Aorta (tissue), 5 donors: Measurements from ENCODE around the gene ZNF423. TPM values are rescaled to one million over a fixed set of nuclear protein-coding genes. Genes with fewer than 3 reads are reported as not detected.

Source experiments
- ATAC-seq: fragments of 200-7000 bp; cut with Tn5 transposase; one replicate; pipeline ENCODE4 v1.9.1; 2022; ENCODE audit warnings: moderate library complexity; ENCODE audit not compliant: low FRiP score
- DNase-seq, 2 donors: peaks; one replicate each; pipeline ENCODE4 v3.0.0-alpha.2; 2020
- H3K27ac ChIP-seq, 2 donors: one replicate each; pipeline ENCODE4 v1.5.1; 2013; ENCODE audit warnings: low read length in 2 of 2, mild to moderate bottlenecking in 2 of 2, moderate library complexity in 2 of 2, control low read depth in 1 of 2, inconsistent platforms in 1 of 2, low read depth in 1 of 2
- H3K27me3 ChIP-seq, 2 donors: one replicate each; pipeline ENCODE4 v1.6.1; 2013; ENCODE audit warnings: control low read depth in 1 of 2, low read length in 1 of 2, mild to moderate bottlenecking in 1 of 2, moderate library complexity in 1 of 2; ENCODE audit not compliant: insufficient read depth in 2 of 2, control insufficient read depth in 1 of 2
- H3K36me3 ChIP-seq, 2 donors: one replicate each; pipeline ENCODE4 v1.6.1; 2013; ENCODE audit warnings: control low read depth in 1 of 2, low read length in 1 of 2, mild to moderate bottlenecking in 1 of 2; ENCODE audit not compliant: insufficient read depth in 2 of 2, control insufficient read depth in 1 of 2
- H3K4me1 ChIP-seq, 2 donors: one replicate each; pipeline ENCODE4 v1.6.1; 2013; ENCODE audit warnings: low read length in 2 of 2, control low read depth in 1 of 2, mild to moderate bottlenecking in 1 of 2, moderate library complexity in 1 of 2; ENCODE audit not compliant: insufficient read depth in 2 of 2, control insufficient read depth in 1 of 2
- H3K4me3 ChIP-seq, 2 donors: one replicate each; pipeline ENCODE4 v1.5.1; 2013; ENCODE audit warnings: low read length in 2 of 2, control low read depth in 1 of 2, mild to moderate bottlenecking in 1 of 2
- H3K9me3 ChIP-seq: one replicate; pipeline ENCODE4 v1.6.1; 2013; ENCODE audit warnings: mild to moderate bottlenecking, low read length; ENCODE audit not compliant: control insufficient read depth
- WGBS, 2 donors: extraction: QIAGEN DNeasy Blood & Tissue Kit; methylation state at CpG; one replicate each; pipeline ENCODE4 v1.1.7; 2013; 5-methylcytosine and 5-hydroxymethylcytosine counted together
- intact Hi-C, 2 donors: fragments of 100-400 bp; cut with DNase I; formaldehyde crosslinking; loops; one replicate each; pipeline versions ENCODE4 v1.14.2 to v1.15.0; 2022
- polyA plus RNA-seq, 2 donors: library from polyadenylated mRNA; stranded (reverse); fragments of 200-250 nt; gene quantifications; one replicate each; pipeline ENCODE4 v1.2.3, GENCODE V29; 2013
- total RNA-seq, 2 donors: library from RNA; stranded (reverse); fragmentation: NEBNext Ultra II Directional; extraction: Animal tissue kit (Norgen Biotek cat#: 25700); gene quantifications; one replicate each; pipeline ENCODE4 v1.2.1, GENCODE V29; 2021
- donor health status: healthy with polysubstance abuse.
- donor health status: Bipolar disorder and iron deficiency.
- donor health status: DM: no; HTN: no; CAD: no.
- donor health status: DM: no; HTN: no; CAD: no.
- donor health status: DM: yes; HTN: yes; CAD: no.

ZNF423 gene
- total and polyA plus RNA-seq, 4 donors: 3.1 to 43.1 (median 10.0) TPM

GRCh38 chr16:49674990-49675389, 180.9 kb downstream of the ZNF423 start:
- no peaks in the 10 kb centered on the region for H3K36me3 ChIP-seq
- no peak for ATAC-seq
- DNase-seq: no peak
- H3K27me3 ChIP-seq: no peaks in the 10 kb centered on the region
- intact Hi-C loops: no loop called here
- no peaks in the 10 kb centered on the region for H3K9me3 ChIP-seq
- no peak overlapping the region for H3K27ac ChIP-seq
- WGBS, 2 donors: 95 to 100% methylated on average over 3 of the region's 3 CpGs
- H3K4me3 ChIP-seq: no peak overlapping the region
- H3K4me1 ChIP-seq: no peaks in the 10 kb centered on the region

GRCh38 chr16:49674351-49674851, 181.5 kb downstream of the ZNF423 start:
- intact Hi-C loops: no loop called here
- Histone ChIP-seq H3K4me1 (no peaks in the 10 kb centered on the region), H3K36me3 (no peaks in the 10 kb centered on the region), H3K27ac (no peak overlapping the region), H3K27me3 (no peaks in the 10 kb centered on the region), H3K4me3 (no peak overlapping the region), H3K9me3 (no peaks in the 10 kb centered on the region)
- no peak for DNase-seq
- no peak for ATAC-seq
- WGBS, 2 donors: 93 to 94% methylated on average over 15 of the region's 15 CpGs

- DNase-seq (no peak), ATAC-seq (no peak)
- intact Hi-C loops: no loop called here
- no peaks in the 10 kb centered on the region for H3K4me1 ChIP-seq
- no peak overlapping the region for H3K27ac ChIP-seq
- H3K9me3 ChIP-seq: no peaks in the 10 kb centered on the region
- no peaks in the 10 kb centered on the region for H3K36me3 ChIP-seq
- H3K27me3 ChIP-seq: no peaks in the 10 kb centered on the region
- no peak overlapping the region for H3K4me3 ChIP-seq
- WGBS, 2 donors: 94% methylated on average over 8 of the region's 8 CpGs
Observed at GRCh38 chr16:49673442-49673841, 182.5 kb downstream of the ZNF423 start.

- no peaks in the 10 kb centered on the region for H3K36me3 ChIP-seq
- H3K27me3 ChIP-seq: no peaks in the 10 kb centered on the region
- intact Hi-C loops: no loop called here
- no peak overlapping the region for H3K4me3 ChIP-seq
- H3K27ac ChIP-seq: no peak overlapping the region
- DNase-seq (no peak), ATAC-seq (no peak)
- H3K9me3 ChIP-seq: no peaks in the 10 kb centered on the region
- 88 to 89% methylated on average over 11 of the region's 11 CpGs for WGBS, 2 donors
- H3K4me1 ChIP-seq: no peaks in the 10 kb centered on the region
Observed at GRCh38 chr16:49672753-49673152, 183.2 kb downstream of the ZNF423 start.

GRCh38 chr16:49671333-49671732, 184.6 kb downstream of the ZNF423 start:
- ATAC-seq (no peak), DNase-seq (no peak)
- Histone ChIP-seq H3K9me3 (no peaks in the 10 kb centered on the region), H3K4me1 (no peaks in the 10 kb centered on the region), H3K36me3 (no peaks in the 10 kb centered on the region), H3K27ac (no peak overlapping the region), H3K27me3 (no peaks in the 10 kb centered on the region), H3K4me3 (no peak overlapping the region)
- intact Hi-C loops: no loop called here
- 91 to 92% methylated on average over 12 of the region's 12 CpGs for WGBS, 2 donors

GRCh38 chr16:49670627-49671026, 185.3 kb downstream of the ZNF423 start:
- H3K4me3 ChIP-seq: no peak overlapping the region
- no peaks in the 10 kb centered on the region for H3K36me3 ChIP-seq
- H3K4me1 ChIP-seq: no peaks in the 10 kb centered on the region
- ATAC-seq: no peak
- H3K27me3 ChIP-seq: no peaks in the 10 kb centered on the region
- intact Hi-C loops: no loop called here
- 83 to 84% methylated on average over 13 of the region's 13 CpGs for WGBS, 2 donors
- H3K27ac ChIP-seq: no peak overlapping the region
- no peaks in the 10 kb centered on the region for H3K9me3 ChIP-seq
- DNase-seq: no peak

GRCh38 chr16:49665482-49666230, 190.3 kb downstream of the ZNF423 start:
- Histone ChIP-seq H3K27ac (no peak overlapping the region), H3K9me3 (no peaks in the 10 kb centered on the region), H3K36me3 (no peaks in the 10 kb centered on the region), H3K4me3 (no peak overlapping the region), H3K4me1 (no peaks in the 10 kb centered on the region), H3K27me3 (no peaks in the 10 kb centered on the region)
- ATAC-seq (no peak), DNase-seq (no peak)
- intact Hi-C loops: loop anchor here in 1 of 2 donors (10.0 kb wide), 1 partner anchor 101 kb away; no protein-coding TSS in a partner anchor
- WGBS, 2 donors: 91 to 93% methylated on average over 18 of the region's 18 CpGs

GRCh38 chr16:49664221-49665215, 191.4 kb downstream of the ZNF423 start:
- DNase-seq (peak; percentile 57 to 83), ATAC-seq (peak; percentile 52)
- intact Hi-C loops: loop anchor here in 1 of 2 donors (10.0 kb wide), 1 partner anchor 100 kb away; no protein-coding TSS in a partner anchor
- no peaks in the 10 kb centered on the region for H3K9me3 ChIP-seq
- H3K4me3 ChIP-seq: no peak overlapping the region
- no peaks in the 10 kb centered on the region for H3K27me3 ChIP-seq
- WGBS, 2 donors: 67 to 72% methylated on average over 37 of the region's 37 CpGs
- no peaks in the 10 kb centered on the region for H3K36me3 ChIP-seq
- no peaks in the 10 kb centered on the region for H3K4me1 ChIP-seq
- peak overlapping the region in 1 of 2 donors; percentile 48 for H3K27ac ChIP-seq
